ENCODE results near the gene EPHB3. TPM values are rescaled to one million over a fixed set of nuclear protein-coding genes. Genes with fewer than 3 reads are reported as not detected.
A peak's percentile ranks its signal among the peaks of the same experiment; 100 is the strongest.

EPHB3 gene
- total RNA-seq, 2 experiments from 2014 or later: 0.11 to 0.13 TPM

- H3K27ac Mint-ChIP-seq: no peak overlapping the region
- ATAC-seq: no peak
- no peak for DNase-seq
- POLR2A ChIA-PET: no interaction called here
- peaks cover 5% of the 10 kb centered on the region for H3K4me1 Mint-ChIP-seq (ENCODE audit: low read depth)
- no peaks in the 10 kb centered on the region for H3K36me3 Mint-ChIP-seq (ENCODE audit: low read depth)
- H3K9me3 Mint-ChIP-seq (ENCODE audit: insufficient read depth): no peaks in the 10 kb centered on the region
- CTCF ChIA-PET: interaction anchor here (1.0 to 1.8 kb wide), 5 partner anchors 17 to 173 kb away, joined by 3 to 9 read pairs (median 4); partner anchors contain the start of gene EPHB3
- no peak overlapping the region for H3K4me3 Mint-ChIP-seq
- peaks cover 24% of the 10 kb centered on the region for H3K27me3 Mint-ChIP-seq (ENCODE audit: low read depth)
These were observed 17.1 kb upstream of the EPHB3 start for GRCh38 chr3:184544513-184544861.

- H3K9me3 Mint-ChIP-seq (ENCODE audit: insufficient read depth): no peaks in the 10 kb centered on the region
- H3K4me1 Mint-ChIP-seq (ENCODE audit: low read depth): peaks cover 5% of the 10 kb centered on the region
- H3K27ac Mint-ChIP-seq: no peak overlapping the region
- ChIA-PET CTCF (interaction anchor here (0.6 to 1.8 kb wide), 4 partner anchors 19 to 192 kb away, joined by 3 to 7 read pairs (median 3); no protein-coding TSS in a partner anchor), POLR2A (no interaction called here)
- H3K4me3 Mint-ChIP-seq: no peak overlapping the region
- ATAC-seq (no peak), DNase-seq (no peak)
- no peaks in the 10 kb centered on the region for H3K36me3 Mint-ChIP-seq (ENCODE audit: low read depth)
- H3K27me3 Mint-ChIP-seq (ENCODE audit: low read depth): peaks cover 24% of the 10 kb centered on the region
These were observed 15.8 kb upstream of the EPHB3 start for GRCh38 chr3:184545769-184546168.

GRCh38 chr3:184546252-184546651, 15.3 kb upstream of the EPHB3 start:
- Mint-ChIP-seq H3K4me1 (ENCODE audit: low read depth) (peaks cover 5% of the 10 kb centered on the region), H3K9me3 (ENCODE audit: insufficient read depth) (no peaks in the 10 kb centered on the region), H3K36me3 (ENCODE audit: low read depth) (no peaks in the 10 kb centered on the region), H3K4me3 (no peak overlapping the region), H3K27ac (no peak overlapping the region), H3K27me3 (ENCODE audit: low read depth) (peaks cover 24% of the 10 kb centered on the region)
- ATAC-seq (no peak), DNase-seq (no peak)
- ChIA-PET POLR2A (no interaction called here), CTCF (interaction anchor here (0.6 to 1.8 kb wide), 2 partner anchors 66 to 77 kb away, joined by 3 to 7 read pairs; no protein-coding TSS in a partner anchor)

GRCh38 chr3:184549796-184550577, 11.6 kb upstream of the EPHB3 start:
- H3K27ac Mint-ChIP-seq: no peak overlapping the region
- no peaks in the 10 kb centered on the region for H3K4me1 Mint-ChIP-seq (ENCODE audit: low read depth)
- no peaks in the 10 kb centered on the region for H3K36me3 Mint-ChIP-seq (ENCODE audit: low read depth)
- ATAC-seq (no peak), DNase-seq (no peak)
- H3K4me3 Mint-ChIP-seq: no peak overlapping the region
- CTCF ChIA-PET: interaction anchor here (0.8 to 1.8 kb wide), 4 partner anchors 9 to 229 kb away, joined by 3 to 6 read pairs (median 3); no protein-coding TSS in a partner anchor
- H3K27me3 Mint-ChIP-seq (ENCODE audit: low read depth): peaks cover 13% of the 10 kb centered on the region
- POLR2A ChIA-PET: no interaction called here
- H3K9me3 Mint-ChIP-seq (ENCODE audit: insufficient read depth): no peaks in the 10 kb centered on the region

- ChIA-PET CTCF (interaction anchor here (1.3 to 1.8 kb wide), 2 partner anchors 9 to 10 kb away, joined by 4 to 6 read pairs; no protein-coding TSS in a partner anchor), POLR2A (no interaction called here)
- ATAC-seq: no peak
- Mint-ChIP-seq H3K4me3 (no peak overlapping the region), H3K4me1 (ENCODE audit: low read depth) (peaks cover 2% of the 10 kb centered on the region), H3K27ac (no peak overlapping the region), H3K27me3 (ENCODE audit: low read depth) (peaks cover 9% of the 10 kb centered on the region), H3K36me3 (ENCODE audit: low read depth) (no peaks in the 10 kb centered on the region), H3K9me3 (ENCODE audit: insufficient read depth) (no peaks in the 10 kb centered on the region)
- DNase-seq: no peak
These were observed 10.5 kb upstream of the EPHB3 start for GRCh38 chr3:184551103-184551502.

- DNase-seq (no peak), ATAC-seq (no peak)
- Mint-ChIP-seq H3K9me3 (ENCODE audit: insufficient read depth) (no peaks in the 10 kb centered on the region), H3K27ac (peak overlapping the region; percentile 58), H3K4me3 (no peak overlapping the region), H3K4me1 (ENCODE audit: low read depth) (peaks cover 9% of the 10 kb centered on the region), H3K36me3 (ENCODE audit: low read depth) (no peaks in the 10 kb centered on the region), H3K27me3 (ENCODE audit: low read depth) (peaks cover 9% of the 10 kb centered on the region)
- CTCF ChIA-PET: interaction anchor here (1.3 kb wide), 1 partner anchor 10 kb away, joined by 4 read pairs; no protein-coding TSS in a partner anchor
- POLR2A ChIA-PET: no interaction called here
These were observed 9.8 kb upstream of the EPHB3 start for GRCh38 chr3:184551614-184552256.

GRCh38 chr3:184552296-184552695, 9.3 kb upstream of the EPHB3 start:
- H3K9me3 Mint-ChIP-seq (ENCODE audit: insufficient read depth): no peaks in the 10 kb centered on the region
- no peaks in the 10 kb centered on the region for H3K36me3 Mint-ChIP-seq (ENCODE audit: low read depth)
- no peak overlapping the region for H3K4me3 Mint-ChIP-seq
- H3K27ac Mint-ChIP-seq: no peak overlapping the region
- ChIA-PET CTCF (interaction anchor here (0.6 to 1.3 kb wide), 2 partner anchors 11 to 183 kb away, joined by 3 to 4 read pairs; no protein-coding TSS in a partner anchor), POLR2A (no interaction called here)
- DNase-seq (no peak), ATAC-seq (no peak)
- peaks cover 12% of the 10 kb centered on the region for H3K4me1 Mint-ChIP-seq (ENCODE audit: low read depth)
- H3K27me3 Mint-ChIP-seq (ENCODE audit: low read depth): peaks cover 9% of the 10 kb centered on the region

- no peak for DNase-seq
- no peaks in the 10 kb centered on the region for H3K36me3 Mint-ChIP-seq (ENCODE audit: low read depth)
- POLR2A ChIA-PET: no interaction called here
- no peak for ATAC-seq
- no peak overlapping the region for H3K27ac Mint-ChIP-seq
- H3K9me3 Mint-ChIP-seq (ENCODE audit: insufficient read depth): no peaks in the 10 kb centered on the region
- CTCF ChIA-PET: interaction anchor here (0.6 kb wide), 1 partner anchor 182 kb away, joined by 3 read pairs; no protein-coding TSS in a partner anchor
- peaks cover 9% of the 10 kb centered on the region for H3K27me3 Mint-ChIP-seq (ENCODE audit: low read depth)
- H3K4me3 Mint-ChIP-seq: no peak overlapping the region
- peaks cover 12% of the 10 kb centered on the region for H3K4me1 Mint-ChIP-seq (ENCODE audit: low read depth)
These were observed 8.7 kb upstream of the EPHB3 start for GRCh38 chr3:184552863-184553262.

- CTCF ChIA-PET: no interaction called here
- Mint-ChIP-seq H3K4me1 (ENCODE audit: low read depth) (peaks cover 12% of the 10 kb centered on the region), H3K27me3 (ENCODE audit: low read depth) (peaks cover 11% of the 10 kb centered on the region), H3K27ac (no peak overlapping the region), H3K36me3 (ENCODE audit: low read depth) (no peaks in the 10 kb centered on the region), H3K4me3 (no peak overlapping the region), H3K9me3 (ENCODE audit: insufficient read depth) (no peaks in the 10 kb centered on the region)
- POLR2A ChIA-PET: no interaction called here
- ATAC-seq (no peak), DNase-seq (no peak)
These were observed 8.2 kb upstream of the EPHB3 start for GRCh38 chr3:184553385-184553784.

- POLR2A ChIA-PET: no interaction called here
- Mint-ChIP-seq H3K4me1 (ENCODE audit: low read depth) (peaks cover 12% of the 10 kb centered on the region), H3K36me3 (ENCODE audit: low read depth) (no peaks in the 10 kb centered on the region), H3K4me3 (no peak overlapping the region), H3K27me3 (ENCODE audit: low read depth) (peaks cover 20% of the 10 kb centered on the region), H3K27ac (no peak overlapping the region), H3K9me3 (ENCODE audit: insufficient read depth) (no peaks in the 10 kb centered on the region)
- DNase-seq: no peak
- ATAC-seq: no peak
- CTCF ChIA-PET: no interaction called here
These were observed 7.1 kb upstream of the EPHB3 start for GRCh38 chr3:184554461-184554860.

- Mint-ChIP-seq H3K27me3 (ENCODE audit: low read depth) (peaks cover 33% of the 10 kb centered on the region), H3K4me1 (ENCODE audit: low read depth) (peaks cover 25% of the 10 kb centered on the region), H3K36me3 (ENCODE audit: low read depth) (no peaks in the 10 kb centered on the region), H3K27ac (peak overlapping the region; percentile 39), H3K4me3 (no peak overlapping the region), H3K9me3 (ENCODE audit: insufficient read depth) (no peaks in the 10 kb centered on the region)
- no peak for ATAC-seq
- no peak for DNase-seq
- POLR2A ChIA-PET: interaction anchor here (0.6 kb wide), 1 partner anchor 1043 kb away, joined by 5 read pairs; no protein-coding TSS in a partner anchor
- CTCF ChIA-PET: interaction anchor here (0.6 to 1.2 kb wide), 3 partner anchors 16 to 247 kb away, joined by 3 to 6 read pairs (median 5); no protein-coding TSS in a partner anchor
These were observed 4.8 kb upstream of the EPHB3 start for GRCh38 chr3:184556582-184557347.
